SIG-M5 treated with dmso at 0.1 percent for 504 hours (cell line): ENCODE measurements around the gene FGF14.
A peak's percentile ranks its signal among the peaks of the same experiment; 100 is the strongest.
"Not testable (repeated sequence)": the region's sequence is repeated elsewhere in the genome, so short reads cannot be mapped to it uniquely, and the experiment has no call there.

Source experiments
- DNase-seq: peaks from one replicate; lab custom pipeline; 2025; ENCODE audit not compliant: unreplicated experiment; lab: John Stamatoyannopoulos, UW

FGF14 gene

DNA sequence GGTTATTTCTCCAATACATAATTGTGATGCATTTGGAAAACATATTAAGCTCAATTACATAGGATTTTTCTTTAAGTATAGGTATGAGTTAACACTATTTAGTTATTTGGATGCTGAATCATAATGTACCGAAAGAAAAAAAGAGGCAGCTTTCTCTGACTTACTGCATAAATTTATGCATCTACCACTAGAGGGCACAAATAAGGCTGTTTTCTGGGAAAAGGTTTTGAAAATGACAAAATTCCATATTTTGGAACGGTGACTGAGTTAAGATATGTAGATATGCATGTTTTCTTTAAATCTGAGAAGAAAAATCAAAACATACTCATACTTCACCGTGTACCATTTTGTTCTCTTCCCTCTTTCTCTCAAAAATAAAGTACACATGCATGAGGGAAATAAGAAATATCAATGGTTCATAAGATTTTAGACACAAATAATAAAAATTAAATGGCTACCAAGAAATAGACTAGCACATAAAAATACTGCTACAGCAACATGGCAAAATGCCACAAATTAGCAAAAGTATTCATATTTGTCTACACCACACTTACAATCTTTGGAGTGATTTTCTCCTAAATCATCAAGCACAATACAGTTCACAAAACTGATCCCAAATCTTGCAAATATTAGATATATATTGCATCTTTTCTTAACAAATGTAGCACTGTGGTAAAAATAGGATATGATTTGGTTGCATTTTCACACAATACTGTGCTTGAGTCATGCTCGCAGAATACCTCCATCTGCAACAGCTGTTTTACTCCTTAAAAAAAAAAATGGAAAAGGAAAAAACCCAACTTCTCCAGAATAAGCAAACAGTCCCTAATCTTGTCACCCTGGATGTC lies 260.0 kb downstream of the FGF14 start:
- DNase-seq: peak; percentile 2

DNA sequence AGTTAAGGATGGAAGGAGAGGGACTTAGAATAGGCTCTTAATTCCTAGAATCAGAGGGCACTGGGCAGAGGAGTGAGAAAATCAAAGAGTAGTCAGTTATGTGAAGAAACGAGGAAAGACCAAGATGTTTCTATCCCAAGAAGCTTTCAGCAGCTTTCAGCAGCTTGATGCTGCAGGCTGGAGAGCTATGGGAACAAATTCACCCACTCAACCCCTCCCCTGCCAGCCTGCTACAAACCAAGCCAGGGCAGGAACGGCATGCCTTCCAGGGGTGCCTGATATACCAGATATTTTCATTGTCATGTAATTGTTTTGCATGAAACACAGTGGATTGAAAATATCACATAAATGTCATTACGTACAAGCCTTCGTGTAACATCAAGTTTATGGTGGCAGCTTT lies 262.2 kb downstream of the FGF14 start:
- DNase-seq: no peak

DNA sequence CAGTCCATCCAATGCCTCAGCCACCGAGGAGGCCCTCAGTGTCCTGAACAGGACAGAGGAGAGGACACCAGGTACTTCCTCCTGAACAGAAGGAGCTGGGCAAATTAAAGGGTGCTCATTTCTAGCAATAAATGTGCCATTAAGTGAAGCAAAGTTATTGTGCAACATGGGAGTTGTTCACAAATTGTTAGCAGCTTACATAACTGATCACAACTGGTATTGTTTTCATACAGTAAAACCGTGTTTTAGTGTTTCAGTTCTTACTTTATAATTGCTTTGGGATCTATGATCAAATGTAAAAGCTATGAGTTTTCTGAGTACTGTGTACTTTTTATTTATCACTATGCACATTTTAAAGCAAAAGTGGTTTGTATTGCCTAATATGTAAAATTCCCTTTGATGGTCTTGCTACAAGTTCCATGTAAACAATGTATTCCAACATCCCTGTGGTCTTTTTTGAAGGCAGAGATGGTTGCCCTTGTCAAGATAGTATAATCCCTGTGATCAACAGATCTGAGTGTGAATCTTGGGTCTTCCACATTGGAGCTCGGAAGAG lies 263.1 kb downstream of the FGF14 start:
- no peak for DNase-seq

DNA sequence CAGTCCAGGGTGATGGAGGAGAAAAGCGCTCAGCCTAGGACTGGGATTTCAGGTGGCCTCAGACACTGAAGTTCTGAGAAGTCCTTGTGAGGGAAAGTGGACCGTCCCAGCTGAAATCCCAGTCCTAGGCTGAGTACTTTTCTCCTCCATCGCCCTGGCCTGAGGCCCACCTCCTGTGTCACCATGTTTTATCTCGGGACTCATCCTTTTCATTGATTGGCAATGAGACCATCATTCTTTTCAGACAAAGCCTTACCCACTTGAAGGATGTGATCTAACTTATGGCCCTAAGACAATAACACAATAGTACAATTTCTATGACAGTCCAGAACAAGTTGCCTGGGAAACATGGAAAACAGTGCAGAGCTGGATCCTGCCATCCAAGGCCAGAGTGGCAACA lies 263.9 kb downstream of the FGF14 start:
- not testable (repeated sequence) for DNase-seq

DNA sequence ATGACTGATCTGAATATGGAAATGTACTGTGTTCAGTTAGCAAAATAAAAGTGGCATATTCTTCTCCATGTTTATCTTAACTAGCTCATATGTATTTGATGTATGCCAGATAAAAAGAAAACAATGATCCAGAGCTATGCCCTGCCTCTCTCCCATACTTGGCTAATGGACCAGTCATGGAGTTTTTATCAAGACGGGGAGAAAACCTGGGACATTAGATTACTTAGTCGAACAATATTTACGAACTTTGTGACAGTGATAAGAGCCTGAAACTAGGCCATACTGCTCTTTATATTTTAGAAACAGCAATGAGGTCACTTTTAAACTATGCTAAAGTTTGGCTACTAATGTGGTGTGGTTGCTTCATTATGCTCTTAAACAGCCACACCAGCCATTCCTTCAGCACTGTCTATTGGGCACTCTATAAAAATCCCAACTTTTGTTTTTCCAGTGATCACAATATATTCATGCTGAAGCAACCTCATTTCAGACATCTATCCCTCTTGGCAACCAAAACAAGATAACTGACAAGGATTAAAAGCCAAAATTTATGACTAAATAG lies 265.0 kb downstream of the FGF14 start:
- no peak for DNase-seq

DNA sequence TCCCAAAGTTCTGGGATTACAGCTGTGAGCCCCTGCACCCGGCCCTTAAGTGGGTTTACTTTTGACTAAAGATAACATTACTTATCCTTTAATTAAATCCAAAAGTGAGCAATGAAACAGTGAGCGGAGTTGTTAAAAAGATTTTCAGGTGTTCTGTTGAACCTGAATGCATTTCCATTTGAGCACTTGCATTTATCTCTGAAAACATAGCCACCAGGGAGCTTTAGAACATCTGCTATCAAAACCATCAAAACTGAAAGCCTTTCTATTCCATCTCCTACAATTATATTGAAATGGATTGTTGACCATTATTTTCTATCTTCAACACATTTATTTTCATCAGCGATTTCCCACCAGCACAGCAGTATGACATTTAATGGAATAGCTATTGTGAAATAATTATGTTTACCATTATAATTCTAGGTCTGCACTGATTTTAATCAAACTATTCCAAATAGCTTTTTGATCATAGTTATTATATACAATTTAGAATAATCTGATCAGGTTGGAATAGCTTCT lies 269.0 kb downstream of the FGF14 start:
- no peak for DNase-seq

DNA sequence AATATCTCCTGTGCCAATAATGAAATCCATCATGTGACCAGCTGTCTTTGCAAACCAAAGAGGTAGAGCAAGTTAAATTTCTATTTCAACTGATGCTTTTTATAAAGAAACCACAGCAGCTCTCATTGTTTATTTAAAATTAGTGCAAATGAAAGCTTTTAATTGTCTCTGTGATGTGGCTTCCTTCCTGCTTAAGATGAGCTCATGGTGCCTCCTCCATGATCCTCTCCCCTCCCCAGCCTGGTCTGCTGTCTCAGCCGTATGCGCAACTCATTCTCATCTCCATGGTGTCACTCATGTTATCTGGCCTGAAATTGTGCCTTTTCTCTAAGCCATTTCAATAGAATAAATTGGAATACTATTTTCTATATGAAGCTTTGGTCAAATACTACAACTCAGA lies 270.6 kb downstream of the FGF14 start:
- DNase-seq: no peak

DNA sequence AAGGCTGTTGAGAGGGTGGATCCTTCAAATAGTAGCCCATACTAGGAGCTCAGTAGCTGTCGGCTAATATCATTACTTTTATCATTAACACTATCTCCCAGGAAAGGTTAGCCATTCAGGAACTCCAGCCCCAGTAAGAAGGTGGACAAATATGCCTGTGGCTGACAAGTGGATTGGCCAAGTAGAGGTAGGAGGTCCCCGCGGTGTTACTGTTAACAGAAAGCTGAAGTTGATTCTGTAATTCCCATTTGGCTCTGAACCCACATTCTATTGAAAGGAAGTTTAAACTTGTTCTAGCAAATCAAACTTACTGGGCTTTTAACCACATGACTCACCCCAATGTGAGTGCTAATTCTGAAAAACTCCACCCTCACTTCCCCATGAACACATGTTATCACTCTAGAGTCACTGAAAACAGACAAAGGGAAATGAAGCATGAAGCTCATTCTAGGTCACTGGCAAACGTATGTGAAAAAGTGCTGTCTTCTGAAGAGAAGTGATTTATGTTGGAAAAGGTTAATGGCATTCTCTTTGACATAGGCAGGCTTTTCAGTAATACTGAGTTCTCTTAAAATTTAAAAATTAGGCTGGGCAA lies 273.5 kb downstream of the FGF14 start:
- no peak for DNase-seq

DNA sequence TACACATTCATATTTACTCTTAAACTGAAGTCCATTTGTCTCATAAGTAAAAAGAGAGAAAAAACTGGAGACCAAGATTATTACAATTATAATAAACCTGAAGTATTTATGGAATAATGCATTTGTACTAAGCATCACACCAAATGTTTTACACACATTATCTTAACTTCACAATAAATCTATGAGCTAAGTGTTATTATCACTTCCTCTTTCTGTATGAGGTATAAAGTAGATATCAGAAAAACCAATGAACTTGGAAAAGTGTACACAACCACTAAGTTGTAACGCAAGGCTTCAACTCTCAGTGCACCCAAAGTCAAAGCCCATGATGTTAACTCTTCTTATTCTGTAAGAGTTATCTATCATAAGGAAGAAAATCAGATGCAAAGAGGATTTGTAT lies 274.7 kb downstream of the FGF14 start:
- no peak for DNase-seq

DNA sequence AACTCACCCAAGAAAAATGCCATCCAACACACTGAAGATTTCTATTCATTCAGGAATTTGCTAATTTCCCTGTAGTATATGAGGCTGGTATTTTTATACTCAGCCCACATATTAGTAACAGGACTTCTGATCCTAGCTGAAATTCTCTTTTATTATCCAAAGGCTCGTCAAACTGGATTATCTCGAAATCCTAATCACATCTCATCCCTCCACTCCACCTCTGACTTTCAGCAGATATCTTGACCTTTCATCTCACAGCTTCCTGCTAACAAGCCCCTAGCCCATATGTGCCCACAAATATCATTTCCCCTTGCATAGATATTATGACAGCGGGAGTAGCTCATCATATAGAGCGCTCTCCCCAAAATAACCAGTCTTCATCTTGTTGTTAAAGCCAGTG lies 279.7 kb downstream of the FGF14 start:
- no peak for DNase-seq

DNA sequence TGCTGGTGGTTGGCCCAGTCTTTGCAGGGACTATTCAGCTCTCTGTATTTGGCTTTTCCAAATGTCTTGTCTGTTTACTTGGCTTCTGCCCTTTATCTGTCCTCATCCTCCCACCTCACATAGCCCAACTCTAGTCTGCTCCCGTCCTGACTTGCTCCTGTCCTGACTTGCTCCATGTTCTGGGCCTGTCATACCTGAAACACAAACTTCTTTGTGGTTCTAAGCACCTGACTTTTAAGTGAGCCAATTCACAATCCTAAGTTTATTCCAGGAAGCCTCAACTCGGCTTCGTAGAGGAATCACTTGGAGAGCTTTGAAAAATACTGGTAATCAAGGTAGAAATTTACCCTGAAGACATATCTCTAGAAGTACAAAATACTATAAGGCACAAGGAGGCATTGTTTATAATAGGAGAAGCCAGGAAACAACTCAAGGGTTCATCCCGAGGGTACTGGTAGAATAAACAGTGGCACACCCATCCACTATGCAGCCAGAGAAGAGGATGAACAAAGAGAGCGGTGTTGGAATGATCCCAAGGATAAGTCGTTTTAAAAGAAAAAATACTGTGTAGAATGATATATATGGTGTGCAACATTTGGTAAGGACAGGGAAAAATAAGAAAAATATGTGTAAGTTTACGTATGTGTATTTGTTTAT lies 284.5 kb downstream of the FGF14 start:
- DNase-seq: no peak

DNA sequence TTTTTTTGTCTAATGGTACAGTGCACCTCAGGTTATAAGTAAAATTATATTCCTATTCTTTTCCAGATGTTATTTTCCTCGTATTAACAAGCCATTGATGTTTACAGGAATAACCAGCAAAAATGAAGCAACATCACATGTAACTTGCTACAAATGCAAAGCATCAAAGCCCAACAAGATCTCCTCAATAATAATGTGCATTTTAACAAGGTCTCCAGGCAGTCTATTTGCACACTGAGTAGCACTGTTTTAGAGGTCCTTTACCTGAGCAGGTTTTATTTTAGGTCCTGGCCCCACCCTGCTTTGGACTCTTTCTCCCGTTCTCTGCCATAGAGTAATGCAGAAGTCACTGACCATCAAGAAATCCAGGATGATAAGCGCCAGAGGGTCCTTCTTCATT lies 298.4 kb downstream of the FGF14 start:
- DNase-seq: no peak

DNA sequence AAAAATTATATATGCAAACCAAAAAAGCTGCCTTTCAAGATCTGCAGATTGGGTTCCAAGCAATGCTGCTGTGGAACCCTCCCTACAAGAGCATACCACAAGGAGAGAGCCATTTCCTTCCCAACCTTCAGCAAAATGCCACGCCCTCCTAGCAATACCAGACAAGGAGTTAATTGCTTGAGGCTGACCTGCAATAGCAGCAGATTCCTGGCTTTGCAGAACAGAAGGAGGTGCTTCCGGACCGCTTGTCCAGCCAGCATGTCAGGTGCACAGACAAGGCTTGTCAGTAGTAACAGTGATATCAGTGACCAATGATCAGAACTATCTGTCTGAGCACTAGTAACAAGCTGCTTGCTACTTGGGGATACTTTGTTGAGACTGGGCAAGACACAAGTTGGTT lies 301.6 kb downstream of the FGF14 start:
- DNase-seq: no peak

DNA sequence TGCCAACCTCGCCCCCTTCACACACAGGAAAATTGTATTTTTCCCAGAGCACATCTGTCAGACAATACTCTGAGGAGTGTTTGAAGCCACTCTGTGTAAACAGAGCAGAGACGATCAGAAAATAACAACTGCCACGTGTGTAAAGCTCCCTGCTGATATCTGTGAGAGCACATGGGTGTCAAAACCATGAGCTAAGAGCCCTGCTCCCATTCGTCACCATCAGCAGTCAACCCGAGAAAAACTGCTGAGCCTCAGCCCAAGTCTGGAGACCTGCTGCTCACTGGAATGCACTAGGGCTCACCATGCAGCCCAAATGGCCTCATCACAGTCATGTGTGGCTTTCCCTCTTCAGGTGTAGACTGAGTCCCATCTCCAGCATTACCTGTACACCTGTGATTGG lies 304.1 kb downstream of the FGF14 start:
- DNase-seq: no peak

DNA sequence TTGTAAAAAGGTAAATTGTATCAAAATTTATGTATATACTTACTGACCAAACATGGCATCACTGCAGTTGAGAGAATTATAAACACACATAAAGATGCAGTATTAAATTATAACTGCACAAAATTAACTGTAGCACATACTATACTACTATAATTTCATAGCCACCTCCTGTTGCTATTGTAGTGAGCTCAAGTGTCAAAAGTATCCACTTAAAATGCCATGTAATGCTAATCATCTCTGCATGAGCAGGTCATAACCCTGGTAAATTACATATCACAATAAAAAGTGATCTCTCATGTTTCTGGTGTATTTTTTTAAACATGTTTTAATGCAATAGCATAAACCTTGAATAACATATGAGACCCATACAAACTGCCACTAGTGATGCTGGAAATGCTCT lies 308.6 kb downstream of the FGF14 start:
- DNase-seq: not testable (repeated sequence)

DNA sequence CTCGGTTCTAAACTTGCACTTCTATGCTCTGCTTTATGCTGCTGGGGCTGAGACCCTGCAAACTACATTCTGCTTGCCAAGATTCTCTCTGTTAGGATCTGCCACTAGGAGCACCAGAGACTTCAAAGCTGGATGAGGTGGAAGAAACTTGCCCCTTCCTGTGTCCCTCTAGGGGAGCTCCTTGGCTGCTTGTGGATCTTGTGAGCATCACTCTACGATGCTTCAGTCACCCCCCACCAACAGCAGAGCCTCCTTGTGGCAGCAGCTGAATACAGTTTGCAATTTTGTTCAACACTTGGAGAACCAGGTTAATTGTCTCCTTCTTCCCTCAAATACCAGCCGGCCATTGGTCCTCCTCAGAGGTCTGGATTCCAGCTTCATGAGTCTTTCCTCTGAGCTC lies 310.6 kb downstream of the FGF14 start:
- DNase-seq: no peak

DNA sequence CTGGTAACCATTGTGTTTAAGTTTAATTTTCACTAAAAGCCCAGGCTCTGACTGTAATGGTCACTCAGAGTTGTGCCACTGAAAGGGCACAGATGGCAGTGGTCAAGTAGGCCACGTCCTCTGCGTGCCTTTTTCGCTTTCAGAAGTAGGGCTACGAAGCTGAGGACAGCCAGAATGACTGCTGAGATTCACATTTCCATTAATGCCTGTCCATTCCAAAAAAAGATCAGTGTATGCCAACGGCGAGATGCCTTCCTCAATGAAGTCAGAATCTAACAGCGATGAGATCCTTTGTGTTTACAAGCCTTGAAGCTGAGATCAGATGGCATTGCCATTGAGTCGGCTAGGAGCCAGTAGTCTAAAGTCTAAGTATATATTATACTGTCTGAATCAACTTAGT lies 311.3 kb downstream of the FGF14 start:
- DNase-seq: no peak

DNA sequence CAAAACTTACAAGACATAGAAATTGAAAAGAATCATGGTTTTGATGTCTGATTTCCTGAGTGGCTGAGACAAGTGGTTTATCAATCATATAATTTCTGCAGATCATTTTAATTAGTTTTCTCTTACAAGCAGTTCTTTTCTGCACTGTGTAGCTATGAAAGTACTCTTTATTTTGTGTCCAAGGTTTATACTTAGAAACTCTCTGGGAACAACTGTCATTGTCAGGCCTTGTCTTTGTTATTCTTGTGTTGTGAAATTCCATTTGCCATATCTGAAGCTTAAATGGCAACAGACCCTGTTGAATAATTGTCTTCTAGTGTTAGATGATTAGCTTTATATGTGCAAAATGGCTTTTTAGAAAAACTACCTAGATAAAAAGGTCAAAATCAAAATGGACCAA lies 312.1 kb downstream of the FGF14 start:
- no peak for DNase-seq

DNA sequence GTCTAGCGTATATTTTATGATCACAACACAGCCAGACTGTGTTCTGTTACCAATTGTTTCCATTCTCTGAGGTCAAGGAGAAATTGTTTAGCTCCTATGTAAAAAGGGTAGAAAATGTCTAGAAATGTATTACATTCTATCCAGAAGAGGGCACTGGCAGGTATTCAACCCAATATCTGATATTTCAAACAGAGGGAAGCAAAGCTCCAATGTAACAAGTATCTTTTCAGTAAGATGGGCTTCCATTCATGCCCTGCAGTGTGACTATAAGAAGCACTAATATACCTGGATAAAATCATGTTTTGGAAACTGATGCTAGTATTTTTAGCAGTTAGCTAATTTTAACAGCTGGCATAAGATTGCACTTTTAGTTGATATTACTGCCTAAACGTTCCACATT lies 312.7 kb downstream of the FGF14 start:
- DNase-seq: no peak

DNA sequence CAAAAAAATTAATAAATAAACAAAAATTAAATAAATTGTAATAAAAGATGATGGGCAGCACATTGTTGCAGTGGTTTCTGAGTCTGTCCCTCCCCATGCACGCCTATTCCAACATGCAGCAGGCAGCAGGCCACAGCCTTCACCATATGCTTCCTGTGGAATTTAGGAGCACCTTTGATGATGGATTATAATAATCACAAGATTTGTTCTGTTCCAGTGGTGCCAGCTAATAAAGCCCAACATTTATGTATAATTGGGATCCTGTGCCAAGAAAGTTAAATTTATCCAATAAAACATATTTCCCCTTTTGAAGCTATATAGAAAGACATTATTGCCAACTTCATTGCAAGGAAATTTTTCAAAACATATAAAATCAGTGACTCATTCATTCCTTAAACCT lies 328.6 kb downstream of the FGF14 start:
- DNase-seq: no peak

DNA sequence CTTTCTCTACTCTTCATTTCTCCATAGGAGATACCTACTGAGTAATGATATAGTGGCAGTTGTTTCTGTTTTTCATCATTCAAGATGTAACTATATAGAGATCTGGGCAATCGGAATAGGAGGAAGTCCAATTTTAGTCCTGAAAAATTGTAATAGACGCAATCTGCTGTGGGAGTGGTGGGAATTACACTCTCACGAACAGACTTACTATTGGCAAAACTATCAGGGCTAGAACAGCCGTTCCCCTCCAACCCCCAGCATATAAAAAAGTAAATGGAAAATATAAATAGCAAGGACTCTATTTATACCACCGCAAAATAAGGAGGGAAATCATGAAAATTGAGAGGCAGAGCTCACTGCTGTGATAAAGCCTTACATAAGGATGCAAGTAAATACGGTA lies 330.1 kb downstream of the FGF14 start:
- DNase-seq: no peak
